ENCODE measurements around the gene FBLN1.

Gene FBLN1

DNA sequence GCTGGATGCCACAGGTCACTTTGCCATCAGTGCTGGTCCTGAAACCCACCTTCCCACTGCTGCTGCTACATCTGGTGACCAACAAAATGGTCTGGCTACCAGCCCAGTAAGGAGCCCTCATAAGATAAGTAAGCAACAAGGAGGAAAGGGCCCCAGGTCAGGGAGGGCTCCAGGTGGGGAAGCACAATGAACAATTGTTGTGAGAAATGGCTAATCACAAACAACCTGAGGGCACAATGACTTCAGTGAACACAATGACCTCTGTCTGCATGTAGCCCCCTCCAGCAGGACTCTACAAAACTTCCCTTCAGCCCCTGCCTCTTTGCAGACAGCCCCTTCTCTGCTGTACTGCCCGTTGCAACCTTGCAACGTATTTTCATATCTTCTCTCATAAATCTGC lies 19.4 kb upstream of the FBLN1 start:
- in situ Hi-C loops (cut with MboI; ENCODE audit: low pct_unique_long_range_greater_than_20kb, low sequenced_read_pairs, unreplicated experiment): no loop called here
- no peak for DNase-seq (ENCODE audit: low spot score)

DNA sequence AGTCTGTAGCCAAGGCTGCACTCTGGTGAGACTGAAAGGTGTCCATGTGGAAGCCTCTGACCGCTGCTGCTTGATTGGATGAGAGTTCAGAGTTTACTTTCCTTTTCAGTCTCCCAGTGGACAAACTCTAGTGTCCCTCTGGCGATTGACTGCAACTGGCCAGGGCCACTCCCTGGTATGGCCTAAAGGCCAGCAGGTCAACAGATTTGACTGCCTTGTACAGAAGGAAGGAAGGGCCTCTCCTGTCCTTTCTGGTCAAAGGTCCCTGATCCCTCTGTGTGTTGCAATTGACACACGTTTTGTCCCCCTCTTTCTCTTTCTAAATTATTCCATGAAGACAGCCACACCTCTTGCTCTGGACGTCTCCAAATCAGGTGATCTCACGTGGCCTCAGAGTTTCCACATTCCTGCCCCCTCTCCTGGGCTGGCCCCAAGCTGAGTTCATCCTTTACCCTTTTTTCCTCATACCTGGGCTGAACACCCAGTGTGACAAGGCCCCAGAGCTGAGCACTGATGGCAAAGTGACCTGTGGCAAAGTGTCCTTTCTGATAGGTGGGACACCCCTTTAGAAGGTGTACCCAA lies 18.7 kb upstream of the FBLN1 start:
- in situ Hi-C loops (cut with MboI; ENCODE audit: low pct_unique_long_range_greater_than_20kb, low sequenced_read_pairs, unreplicated experiment): no loop called here
- no peak for DNase-seq (ENCODE audit: low spot score)
- TF ChIP-seq, protein P1, sequence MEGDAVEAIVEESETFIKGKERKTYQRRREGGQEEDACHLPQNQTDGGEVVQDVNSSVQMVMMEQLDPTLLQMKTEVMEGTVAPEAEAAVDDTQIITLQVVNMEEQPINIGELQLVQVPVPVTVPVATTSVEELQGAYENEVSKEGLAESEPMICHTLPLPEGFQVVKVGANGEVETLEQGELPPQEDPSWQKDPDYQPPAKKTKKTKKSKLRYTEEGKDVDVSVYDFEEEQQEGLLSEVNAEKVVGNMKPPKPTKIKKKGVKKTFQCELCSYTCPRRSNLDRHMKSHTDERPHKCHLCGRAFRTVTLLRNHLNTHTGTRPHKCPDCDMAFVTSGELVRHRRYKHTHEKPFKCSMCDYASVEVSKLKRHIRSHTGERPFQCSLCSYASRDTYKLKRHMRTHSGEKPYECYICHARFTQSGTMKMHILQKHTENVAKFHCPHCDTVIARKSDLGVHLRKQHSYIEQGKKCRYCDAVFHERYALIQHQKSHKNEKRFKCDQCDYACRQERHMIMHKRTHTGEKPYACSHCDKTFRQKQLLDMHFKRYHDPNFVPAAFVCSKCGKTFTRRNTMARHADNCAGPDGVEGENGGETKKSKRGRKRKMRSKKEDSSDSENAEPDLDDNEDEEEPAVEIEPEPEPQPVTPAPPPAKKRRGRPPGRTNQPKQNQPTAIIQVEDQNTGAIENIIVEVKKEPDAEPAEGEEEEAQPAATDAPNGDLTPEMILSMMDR (IDR thresholded peaks at IDR 0.05; ENCODE audit: extremely low read depth, insufficient read depth, missing control alignments): no peak

More for the DNA sequence above, 19.4 kb upstream of the FBLN1 start:
- TF ChIP-seq, protein P1 (IDR thresholded peaks at IDR 0.05; ENCODE audit: extremely low read depth, insufficient read depth, missing control alignments): no peak

DNA sequence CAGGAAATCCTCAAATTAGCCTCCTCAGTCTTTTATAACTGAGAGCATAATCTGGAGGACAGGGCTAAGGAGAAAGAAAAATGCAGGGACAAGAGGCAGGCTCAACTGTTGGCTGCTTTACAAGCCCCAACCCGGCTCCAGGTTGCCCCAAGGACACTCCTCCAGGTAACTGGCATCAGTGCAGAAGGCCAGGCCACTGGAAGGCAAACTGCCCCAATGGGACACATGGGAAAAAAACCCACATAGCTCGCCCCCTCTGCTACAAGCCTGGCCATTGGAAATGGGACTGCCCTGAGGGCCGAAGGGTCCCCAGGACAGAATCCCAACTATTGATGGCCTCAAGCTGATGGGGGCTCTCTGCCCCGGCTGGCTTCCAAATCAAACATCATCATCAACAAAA lies 17.9 kb upstream of the FBLN1 start:
- in situ Hi-C loops (cut with MboI; ENCODE audit: low pct_unique_long_range_greater_than_20kb, low sequenced_read_pairs, unreplicated experiment): no loop called here
- TF ChIP-seq, protein P1 (IDR thresholded peaks at IDR 0.05; ENCODE audit: extremely low read depth, insufficient read depth, missing control alignments): no peak
- no peak for DNase-seq (ENCODE audit: low spot score)

GRCh38 chr22:45485261-45485660 lies 17.4 kb upstream of the FBLN1 start:
- TF ChIP-seq, protein P1 (IDR thresholded peaks at IDR 0.05; ENCODE audit: extremely low read depth, insufficient read depth, missing control alignments): no peak
- in situ Hi-C loops (cut with MboI; ENCODE audit: low pct_unique_long_range_greater_than_20kb, low sequenced_read_pairs, unreplicated experiment): no loop called here
- no peak for DNase-seq (ENCODE audit: low spot score)

- TF ChIP-seq, protein P1 (IDR thresholded peaks at IDR 0.05; ENCODE audit: extremely low read depth, insufficient read depth, missing control alignments): no peak
- DNase-seq (ENCODE audit: low spot score): no peak
- in situ Hi-C loops (cut with MboI; ENCODE audit: low pct_unique_long_range_greater_than_20kb, low sequenced_read_pairs, unreplicated experiment): no loop called here
Measured at GRCh38 chr22:45488764-45489370, 13.8 kb upstream of the FBLN1 start.

GRCh38 chr22:45490836-45491235 lies 11.8 kb upstream of the FBLN1 start:
- in situ Hi-C loops (cut with MboI; ENCODE audit: low pct_unique_long_range_greater_than_20kb, low sequenced_read_pairs, unreplicated experiment): no loop called here

More at GRCh38 chr22:45490836-45491235, 11.8 kb upstream of the FBLN1 start:
- no peak for DNase-seq (ENCODE audit: low spot score)
- TF ChIP-seq, protein P1 (IDR thresholded peaks at IDR 0.05; ENCODE audit: extremely low read depth, insufficient read depth, missing control alignments): no peak
